Measurements from ENCODE around the gene CSF1R. TPM values are rescaled to one million over a fixed set of nuclear protein-coding genes. Genes with fewer than 3 reads are reported as not detected.
"Not testable (repeated sequence)": the region's sequence is repeated elsewhere in the genome, so short reads cannot be mapped to it uniquely, and the experiment has no call there.

The CSF1R gene
- total RNA-seq, 1 donor from 2014 or later = 0.65 TPM

DNA sequence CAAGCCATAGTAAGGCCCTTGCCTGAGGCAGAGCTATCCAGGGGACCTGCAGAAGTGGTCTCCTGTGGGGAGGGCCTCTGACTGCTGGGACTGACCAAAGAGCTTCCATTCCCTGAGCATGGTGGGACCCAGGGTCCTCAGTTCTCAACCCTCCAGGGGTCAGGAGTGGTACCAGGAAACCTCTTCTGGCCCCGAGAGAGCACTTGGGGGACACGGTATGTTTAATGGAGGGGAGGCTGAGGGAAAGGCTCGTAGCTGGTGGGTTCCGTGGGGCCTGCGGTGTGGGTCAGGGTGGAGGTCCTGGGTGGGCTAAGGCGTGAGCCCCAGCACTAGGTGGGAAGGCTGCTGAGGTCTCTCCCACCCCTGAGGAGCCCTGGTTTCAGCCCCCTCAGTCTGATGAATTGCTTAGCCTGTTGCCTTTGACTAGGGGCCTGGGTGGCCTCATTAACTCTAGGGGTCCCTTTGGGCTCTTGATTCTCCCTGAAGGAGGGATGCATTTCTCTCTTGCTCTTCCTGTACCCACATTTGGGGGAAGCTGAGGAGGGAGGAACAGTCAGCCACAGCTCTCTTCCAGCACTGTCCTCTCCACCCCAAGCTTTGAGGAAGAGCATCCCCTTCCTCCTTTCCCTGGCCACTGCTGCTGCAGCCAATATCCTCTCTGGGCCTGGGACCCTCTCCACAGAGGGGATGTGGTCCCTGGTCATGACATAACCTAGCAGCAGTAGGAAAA, 34.0 kb downstream of the CSF1R start:
- no peak for DNase-seq (ENCODE audit: low spot score)
- peak overlapping the region; percentile 93 for H3K27ac Mint-ChIP-seq (ENCODE audit: unreplicated experiment)
- H3K9me3 Mint-ChIP-seq (ENCODE audit: low read depth) = no peaks in the 10 kb centered on the region
- TF ChIP-seq, protein P1, sequence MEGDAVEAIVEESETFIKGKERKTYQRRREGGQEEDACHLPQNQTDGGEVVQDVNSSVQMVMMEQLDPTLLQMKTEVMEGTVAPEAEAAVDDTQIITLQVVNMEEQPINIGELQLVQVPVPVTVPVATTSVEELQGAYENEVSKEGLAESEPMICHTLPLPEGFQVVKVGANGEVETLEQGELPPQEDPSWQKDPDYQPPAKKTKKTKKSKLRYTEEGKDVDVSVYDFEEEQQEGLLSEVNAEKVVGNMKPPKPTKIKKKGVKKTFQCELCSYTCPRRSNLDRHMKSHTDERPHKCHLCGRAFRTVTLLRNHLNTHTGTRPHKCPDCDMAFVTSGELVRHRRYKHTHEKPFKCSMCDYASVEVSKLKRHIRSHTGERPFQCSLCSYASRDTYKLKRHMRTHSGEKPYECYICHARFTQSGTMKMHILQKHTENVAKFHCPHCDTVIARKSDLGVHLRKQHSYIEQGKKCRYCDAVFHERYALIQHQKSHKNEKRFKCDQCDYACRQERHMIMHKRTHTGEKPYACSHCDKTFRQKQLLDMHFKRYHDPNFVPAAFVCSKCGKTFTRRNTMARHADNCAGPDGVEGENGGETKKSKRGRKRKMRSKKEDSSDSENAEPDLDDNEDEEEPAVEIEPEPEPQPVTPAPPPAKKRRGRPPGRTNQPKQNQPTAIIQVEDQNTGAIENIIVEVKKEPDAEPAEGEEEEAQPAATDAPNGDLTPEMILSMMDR (IDR thresholded peaks at IDR 0.05) = no peak
- peaks cover 27% of the 10 kb centered on the region for H3K4me1 Mint-ChIP-seq (ENCODE audit: low read depth)
- no peak overlapping the region for H3K4me3 Mint-ChIP-seq (ENCODE audit: unreplicated experiment)
- no peaks in the 10 kb centered on the region for H3K27me3 Mint-ChIP-seq (ENCODE audit: low read depth)
- peaks cover 32% of the 10 kb centered on the region for H3K36me3 Mint-ChIP-seq (ENCODE audit: low read depth)

DNA sequence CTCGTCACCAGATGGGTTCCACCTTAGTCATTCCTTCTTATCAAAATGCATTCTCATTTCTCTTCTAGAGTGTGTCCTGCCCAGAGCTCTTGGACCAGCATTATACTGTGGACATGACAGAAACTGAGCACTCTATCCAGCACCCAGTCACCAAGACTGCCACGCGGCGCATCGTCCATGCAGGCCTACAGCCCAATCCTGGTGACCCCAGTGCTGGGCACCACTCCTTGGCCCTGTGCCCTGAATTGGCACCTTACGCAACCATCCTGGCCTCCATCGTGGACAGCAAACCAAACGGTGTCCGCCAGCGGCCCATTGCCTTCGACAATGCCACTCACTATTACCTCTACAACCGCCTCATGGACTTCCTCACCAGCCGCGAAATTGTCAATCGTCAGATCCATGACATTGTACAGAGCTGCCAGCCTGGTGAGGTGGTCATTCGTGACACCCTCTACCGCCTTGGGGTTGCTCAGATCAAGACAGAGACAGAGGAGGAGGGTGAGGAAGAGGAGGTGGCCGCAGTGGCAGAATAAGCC, 34.6 kb downstream of the CSF1R start:
- H3K4me1 Mint-ChIP-seq (ENCODE audit: low read depth) = peaks cover 27% of the 10 kb centered on the region

DNA sequence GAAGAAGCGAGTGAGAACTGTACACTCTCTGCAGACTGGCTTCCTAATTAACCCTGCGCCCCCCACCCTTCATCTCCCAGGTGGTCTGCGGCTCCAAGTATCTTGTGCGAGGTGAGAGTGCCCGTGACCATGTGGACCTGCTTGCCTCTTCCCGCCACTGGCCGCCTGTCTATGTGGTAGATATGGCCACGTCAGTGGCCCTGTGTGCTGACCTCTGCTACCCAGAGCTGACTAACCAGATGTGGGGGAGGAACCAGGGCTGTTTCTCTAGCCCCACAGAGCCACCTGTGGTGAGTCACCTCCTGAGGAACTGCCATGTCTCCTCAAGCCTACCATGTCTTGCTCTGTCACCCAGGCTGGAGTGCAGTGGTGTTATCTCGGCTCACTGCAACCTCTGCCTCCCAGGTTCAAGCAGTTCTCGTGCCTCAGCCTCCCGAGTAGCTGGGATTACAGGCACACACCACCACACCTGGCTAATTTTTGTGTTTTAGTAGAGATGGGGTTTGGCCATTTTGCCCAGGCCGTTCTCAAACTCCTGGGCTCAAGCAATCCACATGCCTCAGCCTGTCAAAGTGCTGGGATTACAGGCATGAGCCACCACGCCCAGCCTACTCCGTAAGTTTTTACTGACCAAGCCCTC, 36.1 kb downstream of the CSF1R start:
- not testable (repeated sequence) for H3K27ac Mint-ChIP-seq (ENCODE audit: unreplicated experiment); H3K4me3 Mint-ChIP-seq (ENCODE audit: unreplicated experiment); H3K27me3 Mint-ChIP-seq (ENCODE audit: low read depth); H3K9me3 Mint-ChIP-seq (ENCODE audit: low read depth); DNase-seq (ENCODE audit: low spot score)
- peaks cover 29% of the 10 kb centered on the region for H3K4me1 Mint-ChIP-seq (ENCODE audit: low read depth)
- peaks cover 36% of the 10 kb centered on the region for H3K36me3 Mint-ChIP-seq (ENCODE audit: low read depth)

More for the DNA sequence above, 34.6 kb downstream of the CSF1R start:
- Mint-ChIP-seq H3K4me3 (ENCODE audit: unreplicated experiment) (no peak overlapping the region), H3K9me3 (ENCODE audit: low read depth) (no peaks in the 10 kb centered on the region), H3K27ac (ENCODE audit: unreplicated experiment) (no peak overlapping the region), H3K27me3 (ENCODE audit: low read depth) (no peaks in the 10 kb centered on the region), H3K36me3 (ENCODE audit: low read depth) (peaks cover 32% of the 10 kb centered on the region)
- TF ChIP-seq, protein P1 (IDR thresholded peaks at IDR 0.05) = no peak
- no peak for DNase-seq (ENCODE audit: low spot score)

DNA sequence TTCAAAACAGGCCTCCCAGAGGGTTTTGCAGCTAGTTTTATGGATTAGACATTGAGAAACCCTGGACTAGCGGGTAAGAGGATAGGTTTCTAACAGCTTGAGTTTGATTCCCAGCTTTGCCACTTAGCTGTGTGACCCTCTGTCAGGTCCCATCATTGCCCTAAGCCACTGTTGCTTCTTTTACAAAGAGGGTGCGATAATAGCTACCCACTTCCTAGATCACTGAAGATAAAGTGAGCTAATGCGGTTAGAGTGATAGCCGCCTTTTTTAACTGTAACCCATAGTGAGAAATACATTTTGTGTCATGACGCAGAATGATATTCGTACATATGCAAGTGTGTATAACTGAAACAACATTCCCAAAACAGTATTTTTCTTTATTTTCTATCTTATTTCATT, 40.3 kb downstream of the CSF1R start:
- no peak for DNase-seq (ENCODE audit: low spot score)
- H3K4me3 Mint-ChIP-seq (ENCODE audit: unreplicated experiment) = no peak overlapping the region
- no peaks in the 10 kb centered on the region for H3K27me3 Mint-ChIP-seq (ENCODE audit: low read depth)
- TF ChIP-seq, protein P1 (IDR thresholded peaks at IDR 0.05) = no peak
- H3K4me1 Mint-ChIP-seq (ENCODE audit: low read depth) = peaks cover 45% of the 10 kb centered on the region
- H3K27ac Mint-ChIP-seq (ENCODE audit: unreplicated experiment) = no peak overlapping the region
- no peaks in the 10 kb centered on the region for H3K9me3 Mint-ChIP-seq (ENCODE audit: low read depth)
- H3K36me3 Mint-ChIP-seq (ENCODE audit: low read depth) = peaks cover 39% of the 10 kb centered on the region

DNA sequence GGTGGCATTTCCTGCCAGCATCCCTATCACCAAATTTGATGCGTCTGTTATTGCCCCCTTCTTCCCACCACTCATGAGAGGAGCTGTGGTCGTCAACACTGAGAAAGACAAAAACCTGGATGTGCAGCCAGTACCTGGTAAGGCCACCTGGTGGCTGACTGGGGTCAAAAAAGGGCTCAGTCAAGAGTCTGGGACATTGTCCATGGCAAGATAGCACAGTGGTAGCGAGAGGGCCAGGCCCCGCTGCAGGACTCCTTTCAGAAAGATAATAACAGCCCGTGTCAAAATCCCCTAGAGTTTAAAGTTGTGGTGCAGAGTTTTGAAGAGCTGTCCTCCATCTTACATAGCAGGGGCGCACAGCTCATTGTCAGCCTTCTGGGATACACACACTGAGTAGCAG, 40.8 kb downstream of the CSF1R start:
- Mint-ChIP-seq H3K27me3 (ENCODE audit: low read depth) (no peaks in the 10 kb centered on the region), H3K4me1 (ENCODE audit: low read depth) (peaks cover 45% of the 10 kb centered on the region), H3K4me3 (ENCODE audit: unreplicated experiment) (no peak overlapping the region), H3K36me3 (ENCODE audit: low read depth) (peaks cover 41% of the 10 kb centered on the region), H3K9me3 (ENCODE audit: low read depth) (no peaks in the 10 kb centered on the region), H3K27ac (ENCODE audit: unreplicated experiment) (no peak overlapping the region)
- no peak for DNase-seq (ENCODE audit: low spot score)
- TF ChIP-seq, protein P1 (IDR thresholded peaks at IDR 0.05) = no peak
